GM12878 (cell line): ENCODE data around the gene EML5. TPM values are rescaled to one million over a fixed set of nuclear protein-coding genes. Genes with fewer than 3 reads are reported as not detected.

ENCODE experiments used
- ATAC-seq: fragments of 200-7000 bp; cut with Tn5 transposase; 3 replicates; pipeline ENCODE4 v1.9.1; 2020; ENCODE audit warnings: mild to moderate bottlenecking, moderate library complexity
- BruUV-seq: library from RNA; stranded (reverse); fragments of 400-500 nt; replicated peaks from 2 replicates; lab custom pipeline; 2021; lab: Mats Ljungman, UMichigan
- CTCF ChIA-PET: fragments of 300-600 bp; sonication (Branson Sonifier 250); formaldehyde crosslinking; extraction: SDS; loops from one replicate; lab custom pipeline; 2021; ENCODE audit warnings: inconsistent platforms; lab: Yijun Ruan, JAX
- POLR2A ChIA-PET: fragments of 350-600 bp; formaldehyde crosslinking; extraction: SDS; loops from one replicate; lab custom pipeline; 2021; ENCODE audit warnings: inconsistent platforms; lab: Charles Lee
- RAD21 ChIA-PET: fragments of 300-600 bp; sonication (Branson Sonifier 250); formaldehyde crosslinking; loops from one replicate; lab custom pipeline; 2023; ENCODE audit warnings: antibody characterized with exemption; ENCODE audit not compliant: unreplicated experiment; lab: Charles Lee
- SMC1A ChIA-PET: fragments of 300-600 bp; sonication (Branson Sonifier 250); formaldehyde crosslinking; loops from one replicate; lab custom pipeline; 2023; ENCODE audit not compliant: unreplicated experiment, uncharacterized antibody; lab: Charles Lee
- DNase-seq: peaks from one replicate; pipeline ENCODE4 v3.0.0-alpha.2; 2011; ENCODE audit warnings: low read depth, low spot score
- FAIRE-seq: peaks from 3 replicates; lab custom pipeline; 2011; peaks lifted over from hg19 to GRCh38; lab: Jason Lieb, UNC
- H2AFZ ChIP-seq: 2 replicates; pipeline ENCODE4 v1.6.0; 2011; ENCODE audit warnings: low read depth, low read length, control low read depth; ENCODE audit not compliant: control insufficient read depth
- H3K27ac ChIP-seq: 2 replicates; pipeline ENCODE4 v1.5.1; 2011; ENCODE audit warnings: control low read depth; ENCODE audit not compliant: control insufficient read depth, insufficient read depth
- H3K27me3 ChIP-seq, 2 experiments: replicated peaks in 1 of 2; 2 replicates each; pipeline versions ENCODE4 v1.6.0 to v1.6.1; 2011; ENCODE audit warnings: low read length in 1 of 2; ENCODE audit not compliant: control insufficient read depth in 2 of 2, insufficient read depth in 2 of 2
- H3K36me3 ChIP-seq, 2 experiments: 2 replicates each; pipeline ENCODE4 v1.5.1; 2011; ENCODE audit warnings: low read length in 1 of 2; ENCODE audit not compliant: control insufficient read depth in 2 of 2, insufficient read depth in 2 of 2
- H3K4me1 ChIP-seq: 2 replicates; pipeline ENCODE4 v1.6.1; 2011; ENCODE audit warnings: mild to moderate bottlenecking, low read length, moderate library complexity, mixed read lengths; ENCODE audit not compliant: control insufficient read depth, insufficient read depth
- H3K4me2 ChIP-seq: 2 replicates; pipeline ENCODE4 v1.6.0; 2011; ENCODE audit warnings: control low read depth; ENCODE audit not compliant: control insufficient read depth, insufficient read depth
- H3K4me3 ChIP-seq: fragments of 200-600 bp; sonication (generic); 2 replicates; pipeline ENCODE4 v1.5.1; 2016
- H3K79me2 ChIP-seq: 2 replicates; pipeline ENCODE4 v1.6.0; 2011; ENCODE audit warnings: low read length; ENCODE audit not compliant: control insufficient read depth, insufficient read depth
- H3K9ac ChIP-seq: 2 replicates; pipeline ENCODE4 v1.8.0; 2011; ENCODE audit warnings: low read length, control low read depth, mixed read lengths; ENCODE audit not compliant: control insufficient read depth, insufficient read depth
- H3K9me3 ChIP-seq: replicated peaks from 3 replicates; pipeline ENCODE4 v1.5.1; 2011; ENCODE audit warnings: mild to moderate bottlenecking, low read length; ENCODE audit not compliant: control insufficient read depth, insufficient read depth
- H4K20me1 ChIP-seq: 2 replicates; pipeline ENCODE4 v1.6.0; 2011; ENCODE audit not compliant: control insufficient read depth, insufficient read depth
- EGR1 ChIP-seq, 2 experiments: IDR thresholded peaks; 1 replicate in 1 of 2; 2 replicates in 1 of 2; pipeline ENCODE4 v1.6.1; 2011 to 2012; ENCODE audit warnings: low read depth in 2 of 2, low read length in 2 of 2, borderline replicate concordance in 1 of 2, mild to moderate bottlenecking in 1 of 2, moderate library complexity in 1 of 2
- MEF2A ChIP-seq: IDR thresholded peaks from 2 replicates; pipeline ENCODE4 v1.6.1; 2011; ENCODE audit warnings: low read depth, mild to moderate bottlenecking, low read length, moderate library complexity; ENCODE audit not compliant: insufficient read depth
- MXI1 ChIP-seq: fragments of 150-350 bp; IDR thresholded peaks from 2 replicates; pipeline ENCODE4 v1.6.1; 2011; ENCODE audit warnings: low read depth, mild to moderate bottlenecking, inconsistent platforms, low read length, improper control_type of control experiment
- SMARCA5 ChIP-seq: fragments of 450-650 bp; IDR thresholded peaks from 2 replicates; pipeline ENCODE4 v1.6.1; 2017; ENCODE audit warnings: mild to moderate bottlenecking
- WGBS: methylation state at CpG from one replicate; pipeline ENCODE4 v1.1.6; 2016; ENCODE audit warnings: low lambda C conversion rate; ENCODE audit not compliant: insufficient replicate concordance, insufficient coverage; ENCODE audit errors: missing lambda C conversion rate; 5-methylcytosine and 5-hydroxymethylcytosine counted together
- in situ Hi-C: fragments of 300-500 bp; cut with MboI; formaldehyde crosslinking; loops from 9 replicates; pipeline ENCODE4 v1.14.3; 2018; ENCODE audit warnings: mixed read lengths
- intact Hi-C: fragments of 100-400 bp; cut with micrococcal nuclease; formaldehyde crosslinking; loops from one replicate; pipeline ENCODE4 v1.14.2; 2022; ENCODE audit not compliant: unreplicated experiment
- polyA plus RNA-seq, 11 experiments: library from polyadenylated mRNA; depleted of rRNA in 4 of 11; unstranded in 6 of 11; stranded (reverse) in 5 of 11; fragments of >200 nt; fragmentation: Nextera tagmentation in 4 of 11; fragmentation: Illumina TruSeq in 1 of 11; extraction: Ambion mirVana in 4 of 11; extraction: Trizol in 1 of 11; gene quantifications; 1 replicate in 1 of 11; 2 replicates in 10 of 11; pipeline versions ENCODE4 v1.2.1 to v1.2.3, GENCODE V29; 2011 to 2016; ENCODE audit warnings: inconsistent platforms in 2 of 11, missing spikeins in 2 of 11, low read depth in 1 of 11
- total RNA-seq, 4 experiments: library from RNA; depleted of rRNA in 3 of 4; stranded (reverse); fragments of >200 nt in 3 of 4; fragmentation: Illumina TruSeq in 1 of 4; extraction: Trizol in 1 of 4; gene quantifications; 2 replicates each; pipeline versions ENCODE4 v1.2.1 to v1.2.3, GENCODE V29; 2013 to 2021
- TF ChIP-seq, protein P1 (sequence below): fragments of 450-650 bp; IDR thresholded peaks from 2 replicates; pipeline ENCODE4 v1.6.1; 2018; ENCODE audit warnings: borderline replicate concordance, mild to moderate bottlenecking; ENCODE audit not compliant: partially characterized antibody
- TF ChIP-seq, protein P2 (sequence below): IDR thresholded peaks from 2 replicates; pipeline ENCODE4 v1.6.1; 2011; ENCODE audit warnings: borderline replicate concordance, low read depth, mild to moderate bottlenecking, moderate library complexity, mixed read lengths, low read length; ENCODE audit not compliant: insufficient read depth; ENCODE audit errors: extremely low read length
- TF ChIP-seq, protein P3 (sequence below): IDR thresholded peaks from 2 replicates; pipeline ENCODE4 v1.6.1; 2012; ENCODE audit warnings: low read depth, low read length, improper control_type of control experiment
- TF ChIP-seq, protein P4 (sequence below): IDR thresholded peaks from 2 replicates; pipeline ENCODE4 v1.6.1; 2011; ENCODE audit warnings: low read depth, low read length, improper control_type of control experiment, borderline replicate concordance
- TF ChIP-seq, protein P5 (sequence below), 3 experiments: IDR thresholded peaks in 2 of 3; conservative IDR thresholded peaks in 1 of 3; 2 replicates each; pipeline ENCODE4 v1.5.1; 2011; ENCODE audit warnings: low read depth in 3 of 3, low read length in 3 of 3, mild to moderate bottlenecking in 3 of 3, control low read depth in 2 of 3, moderate library complexity in 2 of 3, inconsistent platforms in 1 of 3, mixed read lengths in 1 of 3; ENCODE audit not compliant: control insufficient read depth in 2 of 3, insufficient read depth in 1 of 3; ENCODE audit errors: extremely low read depth in 1 of 3
- TF ChIP-seq, protein P6 (sequence below): fragments of 450-650 bp; IDR thresholded peaks from 2 replicates; pipeline ENCODE4 v1.6.1; 2016; ENCODE audit warnings: mild to moderate bottlenecking

Gene EML5
- total and polyA plus RNA-seq, 10 of the 15 experiments (the other 5 are each of a cell fraction or from before 2014, with no cell fraction given): 0.08 to 0.35 (median 0.22) TPM; not detected in 1

DNA sequence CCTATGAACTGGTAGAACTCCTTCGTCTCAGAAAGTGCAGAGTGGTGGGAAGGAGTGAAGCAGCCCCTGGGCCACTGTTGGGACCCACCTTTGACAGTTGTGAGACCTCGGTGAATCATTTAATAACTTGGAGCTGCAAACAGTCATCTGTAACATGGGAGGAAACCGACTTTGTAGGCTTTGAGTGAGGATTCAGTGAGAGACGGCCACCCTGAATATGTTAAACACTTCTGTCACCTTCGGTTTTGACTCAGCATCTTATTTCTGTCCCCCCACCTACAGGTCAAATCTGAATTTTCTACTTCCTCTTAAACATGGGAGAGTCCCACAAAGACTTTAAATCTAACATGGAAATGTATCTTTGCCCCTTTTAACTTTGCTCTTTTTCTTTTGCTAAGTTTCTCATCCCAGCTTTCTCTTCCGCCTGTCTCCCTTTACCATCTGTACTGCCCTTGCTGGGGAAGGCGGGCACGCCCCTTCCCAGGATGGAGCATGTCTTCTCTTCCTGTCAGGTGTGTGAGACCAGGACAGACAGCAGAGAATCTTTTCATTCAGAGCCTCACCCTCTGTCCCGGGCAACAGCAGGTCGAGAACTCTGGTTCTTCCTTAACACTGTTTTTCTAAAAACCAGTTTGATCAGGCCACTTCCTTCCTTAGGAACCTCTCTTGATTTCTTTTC lies 192.9 kb downstream of the EML5 start (continued):
- TF ChIP-seq MXI1 (no peak), MEF2A (peak; percentile 93)
- TF ChIP-seq, protein P1, sequence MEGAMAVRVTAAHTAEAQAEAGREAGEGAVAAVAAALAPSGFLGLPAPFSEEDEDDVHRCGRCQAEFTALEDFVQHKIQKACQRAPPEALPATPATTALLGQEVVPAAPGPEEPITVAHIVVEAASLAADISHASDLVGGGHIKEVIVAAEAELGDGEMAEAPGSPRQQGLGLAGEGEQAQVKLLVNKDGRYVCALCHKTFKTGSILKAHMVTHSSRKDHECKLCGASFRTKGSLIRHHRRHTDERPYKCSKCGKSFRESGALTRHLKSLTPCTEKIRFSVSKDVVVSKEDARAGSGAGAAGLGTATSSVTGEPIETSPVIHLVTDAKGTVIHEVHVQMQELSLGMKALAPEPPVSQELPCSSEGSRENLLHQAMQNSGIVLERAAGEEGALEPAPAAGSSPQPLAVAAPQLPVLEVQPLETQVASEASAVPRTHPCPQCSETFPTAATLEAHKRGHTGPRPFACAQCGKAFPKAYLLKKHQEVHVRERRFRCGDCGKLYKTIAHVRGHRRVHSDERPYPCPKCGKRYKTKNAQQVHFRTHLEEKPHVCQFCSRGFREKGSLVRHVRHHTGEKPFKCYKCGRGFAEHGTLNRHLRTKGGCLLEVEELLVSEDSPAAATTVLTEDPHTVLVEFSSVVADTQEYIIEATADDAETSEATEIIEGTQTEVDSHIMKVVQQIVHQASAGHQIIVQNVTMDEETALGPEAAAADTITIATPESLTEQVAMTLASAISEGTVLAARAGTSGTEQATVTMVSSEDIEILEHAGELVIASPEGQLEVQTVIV: no peak

DNA sequence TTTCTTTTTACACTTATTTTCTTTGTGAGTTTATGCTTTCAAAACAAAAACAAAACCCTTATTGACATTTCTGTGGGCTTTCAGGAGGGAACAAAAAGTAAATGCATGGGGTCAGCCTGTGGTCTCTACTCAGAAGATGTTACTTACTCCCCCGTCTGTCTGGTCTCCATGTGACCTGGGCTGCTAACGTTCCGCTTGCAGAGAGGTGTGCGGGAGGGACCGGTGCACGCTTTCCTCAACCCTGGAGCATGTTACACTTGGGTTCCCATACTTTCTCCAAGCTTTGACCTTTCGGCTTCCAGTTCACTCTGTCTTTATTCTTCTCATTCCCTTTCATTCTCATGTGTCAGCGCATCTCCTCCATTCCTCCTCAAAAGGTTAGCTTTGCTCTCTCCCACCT lies 193.4 kb downstream of the EML5 start:
- peak; percentile 49 for FAIRE-seq
- peaks cover 28% of the 10 kb centered on the region for H3K4me1 ChIP-seq
- no peak for DNase-seq
- SMC1A ChIA-PET: interaction anchor here (0.6 to 2.2 kb wide), 4 partner anchors 14 to 607 kb away, joined by 3 to 7 read pairs (median 4); no protein-coding TSS in a partner anchor
- H3K27ac ChIP-seq: peak overlapping the region; percentile 93
- no TSS peak for BruUV-seq
- peak overlapping the region; percentile 63 for H3K4me3 ChIP-seq
- in situ Hi-C loops: no loop called here
- 1% methylated on average over 8 of the region's 8 CpGs for WGBS
- ATAC-seq: peak; percentile 61
- CTCF ChIA-PET: interaction anchor here (1.1 to 1.2 kb wide), 2 partner anchors 36 to 68 kb away, joined by 3 to 4 read pairs; partner anchors contain the start of gene ZC3H14
- POLR2A ChIA-PET: interaction anchor here (0.6 kb wide), 1 partner anchor 101 kb away, joined by 3 read pairs; no protein-coding TSS in a partner anchor
- H4K20me1 ChIP-seq: no peaks in the 10 kb centered on the region; the same call in 1 of the 2 replicates
- no peaks in the 10 kb centered on the region for H3K79me2 ChIP-seq
- H2AFZ ChIP-seq: peak overlapping the region; percentile 84
- intact Hi-C loops: no loop called here
- H3K9me3 ChIP-seq: no peaks in the 10 kb centered on the region
- peaks cover 8 to 11% of the 10 kb centered on the region in 2 experiments; a peak in 3 of 4 replicates for H3K36me3 ChIP-seq
- H3K27me3 ChIP-seq: no peaks in the 10 kb centered on the region
- peak overlapping the region; percentile 95 for H3K4me2 ChIP-seq
- H3K9ac ChIP-seq: peak overlapping the region; percentile 52
- RAD21 ChIA-PET: interaction anchor here (0.7 to 1.3 kb wide), 5 partner anchors 14 to 70 kb away, joined by 3 to 7 read pairs (median 3); no protein-coding TSS in a partner anchor
- TF ChIP-seq, protein P2, sequence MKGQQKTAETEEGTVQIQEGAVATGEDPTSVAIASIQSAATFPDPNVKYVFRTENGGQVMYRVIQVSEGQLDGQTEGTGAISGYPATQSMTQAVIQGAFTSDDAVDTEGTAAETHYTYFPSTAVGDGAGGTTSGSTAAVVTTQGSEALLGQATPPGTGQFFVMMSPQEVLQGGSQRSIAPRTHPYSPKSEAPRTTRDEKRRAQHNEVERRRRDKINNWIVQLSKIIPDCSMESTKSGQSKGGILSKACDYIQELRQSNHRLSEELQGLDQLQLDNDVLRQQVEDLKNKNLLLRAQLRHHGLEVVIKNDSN: peak; percentile 49
- TF ChIP-seq SMARCA5 (peak; percentile 33; the same call in 1 of the 2 replicates), MXI1 (0 out of 2 replicates have a peak, but pooled peaks have one; percentile 10), EGR1 (IDR thresholded peaks at IDR 0.05; ENCODE audit: borderline replicate concordance in 1 of 2, low read depth in 2 of 2, low read length in 2 of 2) (no peak)
- TF ChIP-seq, protein P3, sequence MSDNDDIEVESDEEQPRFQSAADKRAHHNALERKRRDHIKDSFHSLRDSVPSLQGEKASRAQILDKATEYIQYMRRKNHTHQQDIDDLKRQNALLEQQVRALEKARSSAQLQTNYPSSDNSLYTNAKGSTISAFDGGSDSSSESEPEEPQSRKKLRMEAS: no peak
- TF ChIP-seq, protein P4, sequence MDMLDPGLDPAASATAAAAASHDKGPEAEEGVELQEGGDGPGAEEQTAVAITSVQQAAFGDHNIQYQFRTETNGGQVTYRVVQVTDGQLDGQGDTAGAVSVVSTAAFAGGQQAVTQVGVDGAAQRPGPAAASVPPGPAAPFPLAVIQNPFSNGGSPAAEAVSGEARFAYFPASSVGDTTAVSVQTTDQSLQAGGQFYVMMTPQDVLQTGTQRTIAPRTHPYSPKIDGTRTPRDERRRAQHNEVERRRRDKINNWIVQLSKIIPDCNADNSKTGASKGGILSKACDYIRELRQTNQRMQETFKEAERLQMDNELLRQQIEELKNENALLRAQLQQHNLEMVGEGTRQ: no peak; the same call in 1 of the 2 replicates
- TF ChIP-seq, protein P5, sequence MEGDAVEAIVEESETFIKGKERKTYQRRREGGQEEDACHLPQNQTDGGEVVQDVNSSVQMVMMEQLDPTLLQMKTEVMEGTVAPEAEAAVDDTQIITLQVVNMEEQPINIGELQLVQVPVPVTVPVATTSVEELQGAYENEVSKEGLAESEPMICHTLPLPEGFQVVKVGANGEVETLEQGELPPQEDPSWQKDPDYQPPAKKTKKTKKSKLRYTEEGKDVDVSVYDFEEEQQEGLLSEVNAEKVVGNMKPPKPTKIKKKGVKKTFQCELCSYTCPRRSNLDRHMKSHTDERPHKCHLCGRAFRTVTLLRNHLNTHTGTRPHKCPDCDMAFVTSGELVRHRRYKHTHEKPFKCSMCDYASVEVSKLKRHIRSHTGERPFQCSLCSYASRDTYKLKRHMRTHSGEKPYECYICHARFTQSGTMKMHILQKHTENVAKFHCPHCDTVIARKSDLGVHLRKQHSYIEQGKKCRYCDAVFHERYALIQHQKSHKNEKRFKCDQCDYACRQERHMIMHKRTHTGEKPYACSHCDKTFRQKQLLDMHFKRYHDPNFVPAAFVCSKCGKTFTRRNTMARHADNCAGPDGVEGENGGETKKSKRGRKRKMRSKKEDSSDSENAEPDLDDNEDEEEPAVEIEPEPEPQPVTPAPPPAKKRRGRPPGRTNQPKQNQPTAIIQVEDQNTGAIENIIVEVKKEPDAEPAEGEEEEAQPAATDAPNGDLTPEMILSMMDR (IDR thresholded peaks at IDR 0.05 in 2 of 3, conservative IDR thresholded peaks at IDR 0.05 in 1 of 3; ENCODE audit: control insufficient read depth in 2 of 3, extremely low read depth in 1 of 3, insufficient read depth in 1 of 3, low read depth in 3 of 3, low read length in 3 of 3): no peak
- TF ChIP-seq, protein P6, sequence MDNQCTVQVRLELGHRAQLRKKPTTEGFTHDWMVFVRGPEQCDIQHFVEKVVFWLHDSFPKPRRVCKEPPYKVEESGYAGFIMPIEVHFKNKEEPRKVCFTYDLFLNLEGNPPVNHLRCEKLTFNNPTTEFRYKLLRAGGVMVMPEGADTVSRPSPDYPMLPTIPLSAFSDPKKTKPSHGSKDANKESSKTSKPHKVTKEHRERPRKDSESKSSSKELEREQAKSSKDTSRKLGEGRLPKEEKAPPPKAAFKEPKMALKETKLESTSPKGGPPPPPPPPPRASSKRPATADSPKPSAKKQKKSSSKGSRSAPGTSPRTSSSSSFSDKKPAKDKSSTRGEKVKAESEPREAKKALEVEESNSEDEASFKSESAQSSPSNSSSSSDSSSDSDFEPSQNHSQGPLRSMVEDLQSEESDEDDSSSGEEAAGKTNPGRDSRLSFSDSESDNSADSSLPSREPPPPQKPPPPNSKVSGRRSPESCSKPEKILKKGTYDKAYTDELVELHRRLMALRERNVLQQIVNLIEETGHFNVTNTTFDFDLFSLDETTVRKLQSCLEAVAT: no peak
